ENCODE measurements around the gene DEFB128.
"Not testable (repeated sequence)": the region's sequence is repeated elsewhere in the genome, so short reads cannot be mapped to it uniquely, and the experiment has no call there.

DEFB128 gene

DNA sequence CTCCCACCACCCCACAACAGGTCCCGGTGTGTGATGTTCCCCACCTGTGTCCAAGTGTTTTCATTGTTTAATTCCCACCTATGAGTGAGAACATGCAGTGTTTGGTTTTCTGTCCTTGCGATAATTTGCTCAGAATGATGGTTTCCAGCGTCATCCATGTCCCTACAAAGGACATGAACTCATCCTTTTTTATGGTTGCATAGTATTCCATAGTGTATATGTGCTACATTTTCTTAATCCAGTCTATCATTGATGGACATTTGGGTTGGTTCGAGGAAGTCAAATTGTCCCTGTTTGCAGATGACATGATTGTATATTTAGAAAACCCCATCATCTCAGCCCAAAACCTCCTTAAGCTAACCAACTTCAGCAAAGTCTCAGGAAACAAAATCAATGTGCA is 14.1 kb upstream of the DEFB128 start:
- not testable (repeated sequence) for H3K4me1 Mint-ChIP-seq (ENCODE audit: low read depth); DNase-seq; H3K36me3 Mint-ChIP-seq (ENCODE audit: low read depth); H3K27ac Mint-ChIP-seq; H3K4me3 Mint-ChIP-seq; H3K9me3 Mint-ChIP-seq
- peaks cover 10% of the 10 kb centered on the region for H3K27me3 Mint-ChIP-seq

DNA sequence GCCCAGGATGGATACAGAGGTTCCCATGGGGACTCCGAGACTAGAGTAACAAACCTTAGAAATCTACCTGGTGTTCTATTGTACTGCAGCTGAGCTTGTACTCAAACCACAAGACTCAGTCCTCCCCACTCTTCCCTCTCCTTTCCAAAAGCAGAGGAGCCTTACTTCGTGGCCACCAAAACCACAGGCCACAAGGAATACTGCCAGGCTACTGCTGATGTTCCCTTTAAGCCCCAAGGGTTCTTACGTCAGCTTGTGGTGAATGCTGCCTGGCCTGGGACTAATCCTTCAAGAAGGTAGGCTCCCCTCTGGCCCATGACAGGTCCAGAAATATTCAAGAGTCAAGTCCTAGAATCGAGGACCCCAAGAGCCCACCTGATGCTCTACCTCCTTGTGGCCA is 10.5 kb upstream of the DEFB128 start:
- no peak overlapping the region for H3K4me3 Mint-ChIP-seq
- H3K36me3 Mint-ChIP-seq (ENCODE audit: low read depth), result no peaks in the 10 kb centered on the region
- no peak for DNase-seq
- H3K4me1 Mint-ChIP-seq (ENCODE audit: low read depth), result no peaks in the 10 kb centered on the region
- no peak overlapping the region for H3K27ac Mint-ChIP-seq
- H3K27me3 Mint-ChIP-seq, result peaks cover 26% of the 10 kb centered on the region
- H3K9me3 Mint-ChIP-seq, result no peaks in the 10 kb centered on the region

DNA sequence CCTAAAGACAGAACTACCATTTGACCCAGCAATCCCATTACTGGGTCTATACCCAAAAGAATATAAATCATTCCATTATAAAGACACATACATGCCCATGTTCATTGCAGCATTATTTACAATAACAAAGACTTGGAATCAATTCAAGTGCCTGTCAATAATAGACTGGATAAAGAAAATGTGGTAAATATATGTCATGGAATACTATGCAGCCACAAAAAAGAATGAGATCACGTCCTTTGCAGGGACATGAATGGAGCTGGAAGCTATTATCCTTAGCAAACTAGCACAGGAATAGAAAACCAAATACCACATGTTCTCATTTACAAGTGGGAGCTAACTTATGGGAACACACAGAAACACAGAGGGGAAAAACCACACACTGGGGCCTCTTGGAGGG is 8.7 kb upstream of the DEFB128 start:
- H3K4me3 Mint-ChIP-seq, result no peak overlapping the region
- H3K27me3 Mint-ChIP-seq, result peaks cover 21% of the 10 kb centered on the region
- DNase-seq, result no peak
- H3K9me3 Mint-ChIP-seq, result no peaks in the 10 kb centered on the region
- H3K27ac Mint-ChIP-seq, result no peak overlapping the region
- H3K36me3 Mint-ChIP-seq (ENCODE audit: low read depth), result no peaks in the 10 kb centered on the region
- no peaks in the 10 kb centered on the region for H3K4me1 Mint-ChIP-seq (ENCODE audit: low read depth)

DNA sequence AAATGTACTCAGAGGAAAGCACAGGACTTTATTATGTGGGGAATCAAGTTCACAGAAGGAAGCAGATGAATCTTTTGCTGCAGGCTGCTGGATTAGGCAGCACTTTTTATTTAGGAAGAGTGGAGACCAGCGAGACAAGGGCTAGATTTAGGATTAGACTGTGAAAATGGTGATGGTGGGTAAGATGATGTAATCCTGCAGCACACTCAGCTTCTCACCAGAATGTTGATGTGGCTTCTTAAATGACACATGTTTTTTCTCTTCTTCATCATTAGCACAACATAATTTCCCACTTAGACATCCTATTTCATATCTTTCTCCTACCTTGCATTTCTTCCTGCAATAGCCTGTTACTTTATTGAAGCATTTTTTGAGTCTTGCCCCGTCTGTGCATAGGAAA is 1.8 kb downstream of the DEFB128 start:
- Mint-ChIP-seq H3K4me3 (no peak overlapping the region), H3K4me1 (ENCODE audit: low read depth) (peaks cover 2% of the 10 kb centered on the region), H3K27me3 (peaks cover 66% of the 10 kb centered on the region), H3K27ac (no peak overlapping the region), H3K9me3 (peaks cover 19% of the 10 kb centered on the region), H3K36me3 (ENCODE audit: low read depth) (no peaks in the 10 kb centered on the region)
- no peak for DNase-seq

DNA sequence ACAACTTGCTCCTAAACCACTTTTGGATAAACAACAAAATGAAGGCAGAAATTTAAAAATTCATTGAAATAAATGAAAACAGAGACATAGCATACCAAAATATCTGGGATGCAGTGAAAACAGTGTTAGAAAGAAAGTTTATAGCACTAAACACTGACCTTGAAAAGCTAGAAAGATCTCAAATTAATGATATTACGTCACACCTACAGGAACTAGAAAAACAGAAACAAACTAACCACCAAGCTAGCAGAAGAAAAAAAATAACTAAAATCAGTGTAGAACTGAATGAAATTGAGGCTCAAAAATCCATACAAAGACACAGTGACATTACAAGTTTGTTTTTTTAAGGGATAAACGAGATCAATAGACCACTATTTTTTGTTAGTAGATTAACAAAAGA is 5.2 kb downstream of the DEFB128 start:
- no peak for DNase-seq
- H3K9me3 Mint-ChIP-seq, result peaks cover 19% of the 10 kb centered on the region
- no peaks in the 10 kb centered on the region for H3K36me3 Mint-ChIP-seq (ENCODE audit: low read depth)
- H3K27ac Mint-ChIP-seq, result no peak overlapping the region
- H3K4me3 Mint-ChIP-seq, result no peak overlapping the region
- peaks cover 74% of the 10 kb centered on the region for H3K27me3 Mint-ChIP-seq
- H3K4me1 Mint-ChIP-seq (ENCODE audit: low read depth), result peaks cover 2% of the 10 kb centered on the region

DNA sequence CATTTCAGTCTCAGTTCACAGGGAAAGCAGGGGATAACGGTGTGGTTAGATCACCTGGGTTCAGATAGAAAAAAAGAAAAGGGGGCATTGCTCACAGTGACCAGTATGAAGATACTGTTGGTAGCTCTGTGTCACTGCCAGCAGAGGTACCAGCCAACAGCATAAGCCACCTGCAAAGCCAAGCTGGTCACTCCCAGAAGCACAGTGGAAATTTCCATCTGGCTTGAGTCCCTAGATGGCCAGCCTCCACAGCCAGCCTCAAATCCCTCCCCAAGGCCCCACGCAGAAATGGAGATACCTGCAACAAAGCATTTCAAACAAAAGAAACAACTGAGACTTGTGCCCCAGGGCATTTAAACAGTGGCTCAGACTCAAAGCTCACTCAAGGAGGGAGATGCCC is 20.6 kb downstream of the DEFB128 start:
- Mint-ChIP-seq H3K27ac (no peak overlapping the region), H3K4me1 (ENCODE audit: low read depth) (no peaks in the 10 kb centered on the region), H3K4me3 (no peak overlapping the region), H3K36me3 (ENCODE audit: low read depth) (no peaks in the 10 kb centered on the region), H3K27me3 (peaks cover 6% of the 10 kb centered on the region), H3K9me3 (no peaks in the 10 kb centered on the region)
- no peak for DNase-seq

DNA sequence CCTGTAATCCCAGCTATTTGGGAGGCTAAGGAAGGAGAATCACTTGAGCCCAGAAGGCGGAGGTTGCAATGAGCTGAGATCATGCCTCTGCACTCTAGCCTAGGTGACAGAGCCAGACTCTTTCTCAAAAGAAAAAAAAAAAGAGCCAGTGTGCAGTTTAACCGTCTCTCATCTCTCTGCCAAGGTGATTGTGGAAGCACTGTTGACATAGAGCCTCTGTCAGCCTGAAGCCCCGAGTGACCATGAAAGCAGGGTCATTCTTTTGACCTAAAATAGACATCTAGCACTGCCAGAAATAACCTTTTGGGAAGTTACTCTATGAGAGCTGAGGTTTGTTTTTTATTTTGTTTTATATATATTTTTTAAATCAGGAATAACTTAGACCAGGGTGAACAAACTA is 24.9 kb downstream of the DEFB128 start:
- H3K4me3 Mint-ChIP-seq, result no peak overlapping the region
- DNase-seq, result no peak
- H3K27ac Mint-ChIP-seq, result no peak overlapping the region
- H3K36me3 Mint-ChIP-seq (ENCODE audit: low read depth), result no peaks in the 10 kb centered on the region
- no peaks in the 10 kb centered on the region for H3K9me3 Mint-ChIP-seq
- H3K27me3 Mint-ChIP-seq, result peaks cover 15% of the 10 kb centered on the region
- no peaks in the 10 kb centered on the region for H3K4me1 Mint-ChIP-seq (ENCODE audit: low read depth)

DNA sequence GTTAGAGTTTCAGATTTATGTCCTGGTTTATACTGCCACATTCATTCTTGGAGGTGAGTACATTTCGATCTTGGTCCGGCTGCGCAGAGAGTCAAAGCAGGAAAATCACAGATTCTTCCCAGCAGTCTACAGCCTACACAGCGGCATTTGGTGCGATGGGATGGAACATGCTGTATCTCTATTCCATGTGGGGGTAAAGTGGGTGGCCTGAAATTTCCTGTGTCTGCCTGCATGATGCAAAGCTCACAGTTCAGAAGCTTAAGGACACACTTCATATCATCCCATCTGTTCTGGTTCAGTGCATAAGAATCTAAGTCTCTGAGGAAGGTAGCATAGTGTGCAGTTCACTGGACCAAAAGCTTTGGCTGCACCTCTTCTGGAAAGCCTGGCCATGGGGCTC is 32.4 kb downstream of the DEFB128 start, which contains the start of gene DEFB127:
Gene DEFB127 (plus strand): TSS at position 301 of the 400 bp plus-strand sequence. CDS start 91 bp downstream, at position 392.
- Mint-ChIP-seq H3K36me3 (ENCODE audit: low read depth) (no peaks in the 10 kb centered on the region), H3K27me3 (peaks cover 35% of the 10 kb centered on the region), H3K27ac (no peak within 1 kb of the TSS), H3K9me3 (no peaks in the 10 kb centered on the region), H3K4me3 (no peak within 1 kb of the TSS), H3K4me1 (ENCODE audit: low read depth) (no peaks in the 10 kb centered on the region)
- no peak for DNase-seq

DNA sequence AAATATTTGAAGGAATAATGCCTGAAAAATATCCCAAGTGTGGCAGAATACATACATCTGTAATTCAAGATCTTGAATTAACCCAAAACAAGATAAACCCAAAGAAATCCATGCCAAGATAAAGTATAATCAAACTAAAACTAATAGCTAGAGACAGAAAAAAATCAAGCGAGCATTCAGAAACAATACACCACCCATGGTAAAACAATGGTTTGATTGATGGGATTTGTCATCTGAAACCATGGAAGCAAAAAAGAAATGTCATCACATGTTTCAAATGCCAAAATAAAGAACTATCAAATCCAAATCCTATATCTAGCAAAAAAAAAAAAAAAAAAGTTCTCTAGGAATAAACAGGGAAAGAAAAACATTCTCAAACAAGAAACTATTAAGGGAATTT is 37.4 kb downstream of the DEFB128 start:
- Mint-ChIP-seq H3K9me3 (no peaks in the 10 kb centered on the region), H3K4me1 (ENCODE audit: low read depth) (no peaks in the 10 kb centered on the region), H3K4me3 (no peak overlapping the region), H3K27me3 (peaks cover 42% of the 10 kb centered on the region), H3K36me3 (ENCODE audit: low read depth) (no peaks in the 10 kb centered on the region), H3K27ac (no peak overlapping the region)
- DNase-seq, result no peak

DNA sequence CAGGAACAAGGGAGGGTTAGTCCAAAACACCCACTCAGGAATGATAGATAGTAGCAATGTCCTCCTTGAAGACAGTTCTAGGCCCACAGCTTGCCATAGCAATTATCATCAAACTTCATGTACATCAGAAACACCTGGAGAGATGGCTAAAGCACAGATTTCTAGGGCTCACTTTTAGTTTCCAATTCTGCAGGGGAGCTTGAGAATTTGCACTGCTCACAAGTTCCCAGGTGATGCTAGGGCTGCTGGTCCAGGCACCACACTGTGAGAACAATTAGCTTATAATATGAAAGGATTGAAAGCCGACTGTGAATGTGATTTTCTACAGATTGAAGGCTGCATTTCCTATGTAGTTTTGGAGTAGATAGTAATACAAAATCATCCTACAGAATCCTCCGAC is 43.6 kb downstream of the DEFB128 start:
- Mint-ChIP-seq H3K4me3 (no peak overlapping the region), H3K27ac (no peak overlapping the region), H3K4me1 (ENCODE audit: low read depth) (no peaks in the 10 kb centered on the region), H3K27me3 (peaks cover 57% of the 10 kb centered on the region), H3K9me3 (no peaks in the 10 kb centered on the region), H3K36me3 (ENCODE audit: low read depth) (no peaks in the 10 kb centered on the region)
- no peak for DNase-seq

DNA sequence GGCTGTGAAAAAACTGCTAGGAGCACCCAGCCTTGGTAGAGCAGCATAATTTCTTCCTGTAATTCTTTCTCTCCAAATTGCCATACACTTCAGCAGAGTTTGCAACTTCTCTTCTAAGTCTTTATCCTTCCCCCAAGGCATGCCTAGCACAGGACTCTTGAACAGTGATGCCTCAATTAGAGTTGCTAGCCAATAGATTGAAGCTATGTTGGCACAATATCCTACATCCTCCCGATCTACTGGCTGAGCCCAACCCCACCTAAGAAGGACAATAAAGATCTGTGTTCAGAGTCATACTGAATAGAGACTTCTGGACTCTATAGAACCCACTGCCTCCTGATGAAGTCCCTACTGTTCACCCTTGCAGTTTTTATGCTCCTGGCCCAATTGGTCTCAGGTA is 47.2 kb downstream of the DEFB128 start, which contains the start of gene DEFB126:
Gene DEFB126 (plus strand): TSS at position 301 of the 400 bp plus-strand sequence. CDS start 39 bp downstream, at position 340.
- Mint-ChIP-seq H3K36me3 (ENCODE audit: low read depth) (no peaks in the 10 kb centered on the region), H3K9me3 (peaks cover 4% of the 10 kb centered on the region), H3K4me3 (no peak within 1 kb of the TSS), H3K27ac (no peak within 1 kb of the TSS), H3K27me3 (peaks cover 59% of the 10 kb centered on the region), H3K4me1 (ENCODE audit: low read depth) (no peaks in the 10 kb centered on the region)
- DNase-seq, result no peak

All from activated T-cell treated with anti-CD3 and anti-CD28 coated beads, Interleukin-2, amount 50 U/mL, for 24 hours (primary cell).